SKM-1 treated with dmso at 0.1 percent for 144 hours (cell line): ENCODE results near the gene EPHA1.

Experiments
- DNase-seq: peaks from one replicate; lab custom pipeline; 2025; ENCODE audit not compliant: unreplicated experiment; lab: John Stamatoyannopoulos, UW

The EPHA1 gene

GRCh38 chr7:143390104-143390772 lies 18.4 kb downstream of the EPHA1 start:
- no peak for DNase-seq

- no peak for DNase-seq
Measured at GRCh38 chr7:143389316-143390103, 19.1 kb downstream of the EPHA1 start.

GRCh38 chr7:143388491-143389101 lies 20.1 kb downstream of the EPHA1 start:
- no peak for DNase-seq

GRCh38 chr7:143388051-143388450 lies 20.6 kb downstream of the EPHA1 start:
- no peak for DNase-seq

- DNase-seq, result no peak
Measured at GRCh38 chr7:143387156-143387975, 21.3 kb downstream of the EPHA1 start.

GRCh38 chr7:143385891-143386781 lies 22.5 kb downstream of the EPHA1 start:
- DNase-seq, result peak; percentile 38

- DNase-seq, result peak; percentile 80
Measured at GRCh38 chr7:143384661-143385631, 23.7 kb downstream of the EPHA1 start.

- DNase-seq, result no peak
Measured at GRCh38 chr7:143384148-143384547, 24.5 kb downstream of the EPHA1 start.

- no peak for DNase-seq
Measured at GRCh38 chr7:143383642-143383957, 25.1 kb downstream of the EPHA1 start.

- no peak for DNase-seq
Measured at GRCh38 chr7:143382791-143383641, 25.6 kb downstream of the EPHA1 start.

- no peak for DNase-seq
Measured at GRCh38 chr7:143382126-143382790, 26.4 kb downstream of the EPHA1 start.

- DNase-seq, result no peak
Measured at GRCh38 chr7:143381427-143382125, 27.1 kb downstream of the EPHA1 start.

- peak; percentile 92 for DNase-seq
Measured at GRCh38 chr7:143380646-143381426, 27.8 kb downstream of the EPHA1 start, which contains the start of gene ZYX. TSS of gene ZYX (plus strand) at chr7:143381345. CDS start at chr7:143381572, 227 bp downstream.

- DNase-seq, result peak; percentile 78
Measured at GRCh38 chr7:143380260-143380645, 28.4 kb downstream of the EPHA1 start.

- DNase-seq, result peak; percentile 55
Measured at GRCh38 chr7:143379611-143380259, 28.9 kb downstream of the EPHA1 start.

GRCh38 chr7:143376396-143376795 lies 32.3 kb downstream of the EPHA1 start:
- peak; percentile 41 for DNase-seq
